A549 (cell line): Measurements from ENCODE around the gene MYO3A.

ENCODE experiments used
- HOXB13 ChIP-seq: fragments of 250-450 bp; sonication (Bioruptor Pico); IDR thresholded peaks from 2 replicates; pipeline ENCODE4 v1.5.0; 2020; ENCODE audit warnings: low read depth, mild to moderate bottlenecking, moderate library complexity
- KDM1A ChIP-seq: fragments of 200-600 bp; sonication (generic); IDR thresholded peaks from 2 replicates; pipeline ENCODE4 v1.6.1; 2016; ENCODE audit warnings: low read depth, mild to moderate bottlenecking
- NR3C1 ChIP-seq: fragments of >200 bp; sonication (Bioruptor Twin); formaldehyde crosslinking; IDR thresholded peaks from 3 replicates; pipeline ENCODE4 v1.6.1; 2017
- POLR2A ChIP-seq: IDR thresholded peaks from 2 replicates; pipeline ENCODE4 v1.6.1; 2012; ENCODE audit warnings: mild to moderate bottlenecking, low read length
- RAD21 ChIP-seq, 2 experiments: fragments of >200 bp in 1 of 2; sonication (Bioruptor Twin) in 1 of 2; formaldehyde crosslinking in 1 of 2; IDR thresholded peaks in 1 of 2; conservative IDR thresholded peaks in 1 of 2; 2 replicates in 1 of 2; 3 replicates in 1 of 2; pipeline ENCODE4 v1.6.1; 2012 to 2018; ENCODE audit warnings: inconsistent platforms in 1 of 2
- SREBF2 ChIP-seq: fragments of 450-650 bp; IDR thresholded peaks from 2 replicates; pipeline ENCODE4 v1.6.1; 2014; ENCODE audit warnings: mild to moderate bottlenecking, moderate library complexity
- USF2 ChIP-seq: fragments of 450-650 bp; IDR thresholded peaks from 2 replicates; pipeline ENCODE4 v1.6.1; 2014; ENCODE audit warnings: antibody characterized with exemption
- TF ChIP-seq, protein P1 (sequence below): fragments of >200 bp; sonication (Bioruptor Twin); formaldehyde crosslinking; IDR thresholded peaks from 3 replicates; pipeline ENCODE4 v1.5.1; 2016

- TF ChIP-seq, protein P1, sequence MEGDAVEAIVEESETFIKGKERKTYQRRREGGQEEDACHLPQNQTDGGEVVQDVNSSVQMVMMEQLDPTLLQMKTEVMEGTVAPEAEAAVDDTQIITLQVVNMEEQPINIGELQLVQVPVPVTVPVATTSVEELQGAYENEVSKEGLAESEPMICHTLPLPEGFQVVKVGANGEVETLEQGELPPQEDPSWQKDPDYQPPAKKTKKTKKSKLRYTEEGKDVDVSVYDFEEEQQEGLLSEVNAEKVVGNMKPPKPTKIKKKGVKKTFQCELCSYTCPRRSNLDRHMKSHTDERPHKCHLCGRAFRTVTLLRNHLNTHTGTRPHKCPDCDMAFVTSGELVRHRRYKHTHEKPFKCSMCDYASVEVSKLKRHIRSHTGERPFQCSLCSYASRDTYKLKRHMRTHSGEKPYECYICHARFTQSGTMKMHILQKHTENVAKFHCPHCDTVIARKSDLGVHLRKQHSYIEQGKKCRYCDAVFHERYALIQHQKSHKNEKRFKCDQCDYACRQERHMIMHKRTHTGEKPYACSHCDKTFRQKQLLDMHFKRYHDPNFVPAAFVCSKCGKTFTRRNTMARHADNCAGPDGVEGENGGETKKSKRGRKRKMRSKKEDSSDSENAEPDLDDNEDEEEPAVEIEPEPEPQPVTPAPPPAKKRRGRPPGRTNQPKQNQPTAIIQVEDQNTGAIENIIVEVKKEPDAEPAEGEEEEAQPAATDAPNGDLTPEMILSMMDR: no peak
- TF ChIP-seq USF2 (no peak), HOXB13 (CRISPR knock-in tag) (no peak), SREBF2 (no peak), NR3C1 (no peak), POLR2A (no peak), KDM1A (no peak), RAD21 (conservative IDR thresholded peaks at IDR 0.05 in 1 of 2, IDR thresholded peaks at IDR 0.05 in 1 of 2) (no peak)
These were observed 19.3 kb upstream of the MYO3A start for GRCh38 chr10:25914776-25915175.
